Activated T-cell treated with anti-CD3 and anti-CD28 coated beads for 48 hours (primary cell): Measurements from ENCODE around the gene DLGAP1.

ENCODE experiments used
- DNase-seq: peaks from one replicate; pipeline ENCODE4 v3.0.0-alpha.2; 2020; ENCODE audit warnings: low read depth

Gene DLGAP1

GRCh38 chr18:3935305-3935704, 519.8 kb downstream of the DLGAP1 start:
- no peak for DNase-seq

- DNase-seq = no peak
Observed at GRCh38 chr18:3932276-3932675, 522.8 kb downstream of the DLGAP1 start.

- no peak for DNase-seq
Observed at GRCh38 chr18:3931542-3932112, 523.5 kb downstream of the DLGAP1 start.

- no peak for DNase-seq
Observed at GRCh38 chr18:3931013-3931315, 524.1 kb downstream of the DLGAP1 start.

GRCh38 chr18:3930126-3931012, 524.7 kb downstream of the DLGAP1 start:
- DNase-seq = no peak

- DNase-seq = no peak
Observed at GRCh38 chr18:3924455-3924854, 530.7 kb downstream of the DLGAP1 start.

- DNase-seq = no peak
Observed at GRCh38 chr18:3923750-3924149, 531.4 kb downstream of the DLGAP1 start.

GRCh38 chr18:3921826-3922225, 533.3 kb downstream of the DLGAP1 start:
- no peak for DNase-seq

- no peak for DNase-seq
Observed at GRCh38 chr18:3920832-3921231, 534.3 kb downstream of the DLGAP1 start.

GRCh38 chr18:3919396-3920061, 535.6 kb downstream of the DLGAP1 start:
- DNase-seq = no peak

GRCh38 chr18:3916082-3916481, 539.0 kb downstream of the DLGAP1 start:
- no peak for DNase-seq

GRCh38 chr18:3914833-3915610, 540.1 kb downstream of the DLGAP1 start:
- DNase-seq = no peak

GRCh38 chr18:3914109-3914508, 541.0 kb downstream of the DLGAP1 start:
- DNase-seq = no peak

- no peak for DNase-seq
Observed at GRCh38 chr18:3912705-3913104, 542.4 kb downstream of the DLGAP1 start.

GRCh38 chr18:3911413-3911812, 543.7 kb downstream of the DLGAP1 start:
- DNase-seq = no peak

GRCh38 chr18:3910512-3910911, 544.6 kb downstream of the DLGAP1 start:
- no peak for DNase-seq

GRCh38 chr18:3907955-3908354, 547.2 kb downstream of the DLGAP1 start:
- no peak for DNase-seq

- DNase-seq = no peak
Observed at GRCh38 chr18:3906116-3906750, 548.9 kb downstream of the DLGAP1 start.

- DNase-seq = no peak
Observed at GRCh38 chr18:3903337-3903736, 551.8 kb downstream of the DLGAP1 start.

- DNase-seq = no peak
Observed at GRCh38 chr18:3902676-3903075, 552.4 kb downstream of the DLGAP1 start.

GRCh38 chr18:3901811-3902210, 553.3 kb downstream of the DLGAP1 start:
- DNase-seq = no peak

- DNase-seq = no peak
Observed at GRCh38 chr18:3901042-3901441, 554.1 kb downstream of the DLGAP1 start.
